ENCODE results near the gene DBET. TPM values are rescaled to one million over a fixed set of nuclear protein-coding genes. Genes with fewer than 3 reads are reported as not detected.

Gene DBET
- total RNA-seq = not detected in 2 replicates

GRCh38 chr4:190064342-190064741, at the start of gene DBET:
DBET (plus strand) TSS chr4:190064502.

GRCh38 chr4:190027156-190027555, 37.1 kb upstream of the DBET start, which contains the start of gene FRG2:
FRG2 (minus strand) TSS chr4:190027256; CDS start chr4:190027204, 52 bp downstream.

Other genes with a start within 250 kb of the DBET start
- 33.9 and 42.4 TPM in 2 replicates for gene FRG1, start 123.6 kb upstream of the DBET start, total RNA-seq
- gene FRG2, start 37.2 kb upstream of the DBET start, total RNA-seq = not detected in 2 replicates
- not detected in 2 replicates for gene DUX4, start 109.3 kb downstream of the DBET start, total RNA-seq

Measured in mammary microvascular endothelial cell (primary cell).